Type B pancreatic cell (in vitro differentiated cells): Measurements from ENCODE around the gene IL10. TPM values are rescaled to one million over a fixed set of nuclear protein-coding genes. Genes with fewer than 3 reads are reported as not detected.

Experiments
- DNase-seq: peaks from one replicate; pipeline ENCODE4 v3.0.0; 2021; ENCODE audit warnings: mixed read lengths; ENCODE audit not compliant: unreplicated experiment; ENCODE audit errors: extremely low spot score
- H3K27ac Mint-ChIP-seq: 2 replicates; pipeline ENCODE4 v1.8.0; 2021; ENCODE audit warnings: mild to moderate bottlenecking, mixed read lengths
- H3K27me3 Mint-ChIP-seq: 2 replicates; pipeline ENCODE4 v1.8.0; 2021; ENCODE audit warnings: mixed read lengths
- H3K36me3 Mint-ChIP-seq: 2 replicates; pipeline ENCODE4 v1.8.0; 2021; ENCODE audit warnings: mixed read lengths
- H3K4me1 Mint-ChIP-seq: one replicate; pipeline ENCODE4 v1.8.0; 2021; ENCODE audit warnings: mixed read lengths; ENCODE audit not compliant: unreplicated experiment
- H3K4me3 Mint-ChIP-seq: 2 replicates; pipeline ENCODE4 v1.8.0; 2021; ENCODE audit warnings: mild to moderate bottlenecking, mixed read lengths
- H3K9me3 Mint-ChIP-seq: 2 replicates; pipeline ENCODE4 v1.8.0; 2021; ENCODE audit warnings: mixed read lengths
- total RNA-seq: library from RNA; stranded (reverse); gene quantifications from 2 replicates; pipeline ENCODE4 v1.2.1, GENCODE V29; 2021; ENCODE audit warnings: low replicate concordance
- TF ChIP-seq, protein P1 (sequence below): fragments of 200-600 bp; sonication (generic); conservative IDR thresholded peaks from 2 replicates; pipeline ENCODE4 v1.5.0; 2021; ENCODE audit warnings: antibody characterized with exemption, mild to moderate bottlenecking

IL10 gene
- total RNA-seq, 1 donor from 2014 or later: not detected

DNA sequence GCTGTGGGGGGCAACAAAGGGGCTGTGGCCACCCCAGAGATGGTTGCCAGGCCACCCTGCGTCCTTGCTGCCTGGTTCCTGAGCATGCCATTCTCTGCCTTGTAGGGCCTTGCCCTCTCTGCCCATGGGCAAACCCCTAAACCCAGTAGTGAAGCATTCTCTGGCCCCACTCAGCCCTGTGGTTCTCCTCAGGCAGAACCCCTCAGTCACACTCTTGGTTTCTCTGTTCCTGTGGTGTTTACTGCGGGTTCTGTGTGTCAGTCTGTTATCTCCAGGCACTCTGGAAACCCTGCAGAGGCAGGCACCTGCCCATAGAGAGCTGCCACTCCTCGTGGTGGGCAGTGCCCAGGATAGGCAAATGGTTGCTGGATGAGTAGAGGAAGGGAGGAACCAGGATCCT is 42.8 kb downstream of the IL10 start:
- no peak for DNase-seq
- Mint-ChIP-seq H3K27me3 (no peaks in the 10 kb centered on the region), H3K9me3 (no peaks in the 10 kb centered on the region), H3K4me1 (no peaks in the 10 kb centered on the region), H3K27ac (no peak overlapping the region), H3K4me3 (no peak overlapping the region), H3K36me3 (peaks cover 4% of the 10 kb centered on the region)
- TF ChIP-seq, protein P1, sequence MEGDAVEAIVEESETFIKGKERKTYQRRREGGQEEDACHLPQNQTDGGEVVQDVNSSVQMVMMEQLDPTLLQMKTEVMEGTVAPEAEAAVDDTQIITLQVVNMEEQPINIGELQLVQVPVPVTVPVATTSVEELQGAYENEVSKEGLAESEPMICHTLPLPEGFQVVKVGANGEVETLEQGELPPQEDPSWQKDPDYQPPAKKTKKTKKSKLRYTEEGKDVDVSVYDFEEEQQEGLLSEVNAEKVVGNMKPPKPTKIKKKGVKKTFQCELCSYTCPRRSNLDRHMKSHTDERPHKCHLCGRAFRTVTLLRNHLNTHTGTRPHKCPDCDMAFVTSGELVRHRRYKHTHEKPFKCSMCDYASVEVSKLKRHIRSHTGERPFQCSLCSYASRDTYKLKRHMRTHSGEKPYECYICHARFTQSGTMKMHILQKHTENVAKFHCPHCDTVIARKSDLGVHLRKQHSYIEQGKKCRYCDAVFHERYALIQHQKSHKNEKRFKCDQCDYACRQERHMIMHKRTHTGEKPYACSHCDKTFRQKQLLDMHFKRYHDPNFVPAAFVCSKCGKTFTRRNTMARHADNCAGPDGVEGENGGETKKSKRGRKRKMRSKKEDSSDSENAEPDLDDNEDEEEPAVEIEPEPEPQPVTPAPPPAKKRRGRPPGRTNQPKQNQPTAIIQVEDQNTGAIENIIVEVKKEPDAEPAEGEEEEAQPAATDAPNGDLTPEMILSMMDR: no peak

DNA sequence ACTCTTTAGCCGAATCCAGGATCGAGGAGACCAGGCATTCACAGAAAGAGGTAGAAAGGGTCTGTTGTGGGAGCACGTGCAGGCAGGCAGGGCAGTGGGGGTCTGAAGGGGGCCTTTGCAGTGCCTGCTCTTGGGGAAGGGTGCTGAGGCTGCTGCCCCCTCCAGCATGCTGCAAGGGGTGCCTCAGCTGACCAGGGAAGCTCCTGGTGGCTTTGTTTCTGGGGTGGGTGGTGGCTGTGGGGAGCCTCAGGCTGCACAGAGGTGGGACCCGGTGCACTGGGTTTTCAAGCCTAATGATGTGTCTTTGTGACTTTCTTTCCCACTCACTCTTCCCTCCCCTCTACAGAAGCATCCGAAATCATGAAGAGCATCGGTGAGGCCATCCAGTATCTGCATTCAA is 43.2 kb downstream of the IL10 start:
- no peaks in the 10 kb centered on the region for H3K27me3 Mint-ChIP-seq
- H3K9me3 Mint-ChIP-seq: no peaks in the 10 kb centered on the region
- H3K4me1 Mint-ChIP-seq: peaks cover 3% of the 10 kb centered on the region
- H3K27ac Mint-ChIP-seq: no peak overlapping the region
- DNase-seq: no peak
- TF ChIP-seq, protein P1: no peak
- peaks cover 4% of the 10 kb centered on the region for H3K36me3 Mint-ChIP-seq
- no peak overlapping the region for H3K4me3 Mint-ChIP-seq

DNA sequence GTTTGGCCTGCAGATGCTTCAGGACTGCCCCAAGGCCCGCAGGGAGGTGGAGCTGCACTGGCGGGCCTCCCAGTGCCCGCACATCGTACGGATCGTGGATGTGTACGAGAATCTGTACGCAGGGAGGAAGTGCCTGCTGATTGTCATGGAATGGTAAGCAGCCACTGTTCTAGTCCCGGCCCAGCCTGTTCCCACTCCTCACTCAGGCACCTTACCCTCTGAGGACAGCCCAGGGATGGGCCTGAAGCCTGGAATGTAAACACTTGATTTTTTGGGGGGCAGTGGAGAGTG is 43.7 kb downstream of the IL10 start:
- Mint-ChIP-seq H3K27ac (no peak overlapping the region), H3K27me3 (no peaks in the 10 kb centered on the region), H3K4me1 (peaks cover 7% of the 10 kb centered on the region), H3K36me3 (peaks cover 4% of the 10 kb centered on the region), H3K4me3 (no peak overlapping the region), H3K9me3 (no peaks in the 10 kb centered on the region)
- no peak for DNase-seq
- TF ChIP-seq, protein P1: no peak

GRCh38 chr1:206727981-206728696 is 44.2 kb downstream of the IL10 start:
- no peak for DNase-seq
- TF ChIP-seq, protein P1: no peak
- peaks cover 4% of the 10 kb centered on the region for H3K36me3 Mint-ChIP-seq
- no peaks in the 10 kb centered on the region for H3K9me3 Mint-ChIP-seq
- H3K27me3 Mint-ChIP-seq: no peaks in the 10 kb centered on the region
- H3K4me3 Mint-ChIP-seq: no peak overlapping the region
- H3K27ac Mint-ChIP-seq: no peak overlapping the region
- H3K4me1 Mint-ChIP-seq: peaks cover 8% of the 10 kb centered on the region

DNA sequence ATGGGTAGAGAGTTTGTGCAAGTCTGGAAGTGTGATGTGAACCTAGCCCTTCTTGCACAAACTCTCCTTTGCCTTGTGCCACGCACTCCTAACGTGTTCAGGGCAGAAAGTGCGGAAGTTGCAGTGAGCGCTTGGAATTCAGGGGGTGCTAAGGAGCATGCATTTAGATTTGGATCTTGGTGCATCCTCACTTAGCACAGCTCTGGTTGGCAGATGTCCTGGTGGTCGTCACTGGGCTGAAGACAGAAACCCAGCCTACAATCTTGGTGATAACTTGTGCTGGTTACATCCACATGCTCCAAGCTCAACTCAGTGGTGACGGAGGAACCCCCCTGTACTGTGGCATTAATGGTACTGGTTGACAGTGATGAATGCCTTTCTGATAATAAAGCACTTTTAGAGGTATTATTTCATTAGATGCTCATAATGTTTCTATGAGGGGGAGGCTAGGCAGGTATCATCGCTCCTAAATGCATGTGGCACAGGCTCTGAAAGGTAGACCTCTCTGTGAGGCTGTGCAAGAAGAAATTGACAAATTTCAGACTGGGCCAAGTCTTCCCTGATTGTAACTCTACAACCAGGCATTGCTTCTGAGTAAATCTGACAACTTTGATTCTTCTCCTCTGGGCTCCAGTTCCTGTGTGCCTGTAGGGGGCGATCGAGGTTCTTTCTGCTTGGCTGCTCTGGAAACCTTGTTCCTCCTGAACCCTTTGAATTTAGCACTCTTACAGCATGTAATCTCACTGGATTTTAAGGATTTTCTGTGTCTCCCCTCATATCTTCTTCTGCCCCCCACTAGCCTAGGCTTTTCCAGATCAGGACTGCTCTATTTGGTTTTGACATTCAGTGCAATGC is 47.0 kb downstream of the IL10 start:
- Mint-ChIP-seq H3K27ac (no peak overlapping the region), H3K36me3 (no peaks in the 10 kb centered on the region), H3K9me3 (no peaks in the 10 kb centered on the region), H3K4me3 (no peak overlapping the region), H3K4me1 (peaks cover 8% of the 10 kb centered on the region), H3K27me3 (no peaks in the 10 kb centered on the region)
- TF ChIP-seq, protein P1: peak; percentile 71
- DNase-seq: no peak
